Ishikawa (cell line): Measurements from ENCODE around the gene ESPNL.
A peak's percentile ranks its signal among the peaks of the same experiment; 100 is the strongest.

Source experiments
- EP300 ChIP-seq: IDR thresholded peaks from 2 replicates; pipeline ENCODE4 v1.6.1; 2012; ENCODE audit warnings: borderline replicate concordance
- NFIC ChIP-seq: IDR thresholded peaks from 2 replicates; pipeline ENCODE4 v1.6.1; 2012
- TAF1 ChIP-seq: IDR thresholded peaks from 2 replicates; pipeline ENCODE4 v1.6.1; 2012; ENCODE audit warnings: low read depth, mild to moderate bottlenecking
- TCF12 ChIP-seq: IDR thresholded peaks from 2 replicates; pipeline ENCODE4 v1.6.1; 2012; ENCODE audit warnings: low read depth
- TF ChIP-seq, protein P1 (sequence below): IDR thresholded peaks from 2 replicates; pipeline ENCODE4 v1.6.1; 2012
- TF ChIP-seq, protein P2 (sequence below): IDR thresholded peaks from 2 replicates; pipeline ENCODE4 v1.6.1; 2012; ENCODE audit warnings: low read depth, mild to moderate bottlenecking
- TF ChIP-seq, protein P3 (sequence below): IDR thresholded peaks from 2 replicates; pipeline ENCODE4 v1.6.1; 2012

DNA sequence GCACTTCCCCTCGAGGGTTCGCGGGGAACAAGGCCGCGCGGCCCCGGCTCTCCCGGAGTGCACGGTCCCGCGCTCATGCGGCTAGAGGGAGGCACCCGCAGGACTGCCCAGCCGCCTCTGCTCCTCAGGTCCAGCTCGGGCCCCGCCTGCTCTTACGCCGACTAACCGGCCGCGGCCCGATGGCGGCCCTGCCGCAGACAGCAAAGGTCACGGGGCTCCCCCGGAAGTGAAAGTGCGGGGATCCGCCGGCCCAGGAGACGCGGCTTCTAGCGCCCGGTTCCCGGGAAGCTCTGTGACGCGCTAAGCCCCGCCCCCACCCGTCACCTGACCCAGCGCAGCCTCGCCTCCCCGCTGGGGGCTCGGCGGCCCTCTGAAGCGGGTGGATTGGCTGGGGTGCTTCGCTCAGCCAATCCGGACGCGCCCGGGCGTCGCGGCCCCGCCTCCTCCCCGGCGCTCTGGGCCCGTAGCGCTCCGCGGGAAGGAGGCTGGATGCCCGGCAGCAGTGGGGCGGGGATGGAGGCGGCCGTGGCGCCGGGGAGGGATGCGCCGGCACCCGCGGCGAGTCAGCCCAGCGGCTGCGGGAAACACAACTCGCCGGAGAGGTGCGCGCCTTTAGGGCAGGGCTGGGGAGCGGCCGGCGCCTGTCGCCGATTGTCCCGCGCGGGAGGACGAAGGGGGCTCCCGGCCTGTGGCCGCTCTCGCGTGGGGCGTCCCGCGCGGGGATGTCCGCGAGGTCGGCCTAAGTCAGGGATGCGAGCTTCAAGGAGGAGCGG, 39.4 kb upstream of the ESPNL start, which contains the start of gene SCLY:
- TF ChIP-seq, protein P1, sequence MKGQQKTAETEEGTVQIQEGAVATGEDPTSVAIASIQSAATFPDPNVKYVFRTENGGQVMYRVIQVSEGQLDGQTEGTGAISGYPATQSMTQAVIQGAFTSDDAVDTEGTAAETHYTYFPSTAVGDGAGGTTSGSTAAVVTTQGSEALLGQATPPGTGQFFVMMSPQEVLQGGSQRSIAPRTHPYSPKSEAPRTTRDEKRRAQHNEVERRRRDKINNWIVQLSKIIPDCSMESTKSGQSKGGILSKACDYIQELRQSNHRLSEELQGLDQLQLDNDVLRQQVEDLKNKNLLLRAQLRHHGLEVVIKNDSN = peak; percentile 95
- TF ChIP-seq TCF12 = peak; percentile 69
- no peak for TF ChIP-seq NFIC
- TF ChIP-seq EP300 = peak; percentile 10; the same call in 1 of the 2 replicates
- TF ChIP-seq, protein P2, sequence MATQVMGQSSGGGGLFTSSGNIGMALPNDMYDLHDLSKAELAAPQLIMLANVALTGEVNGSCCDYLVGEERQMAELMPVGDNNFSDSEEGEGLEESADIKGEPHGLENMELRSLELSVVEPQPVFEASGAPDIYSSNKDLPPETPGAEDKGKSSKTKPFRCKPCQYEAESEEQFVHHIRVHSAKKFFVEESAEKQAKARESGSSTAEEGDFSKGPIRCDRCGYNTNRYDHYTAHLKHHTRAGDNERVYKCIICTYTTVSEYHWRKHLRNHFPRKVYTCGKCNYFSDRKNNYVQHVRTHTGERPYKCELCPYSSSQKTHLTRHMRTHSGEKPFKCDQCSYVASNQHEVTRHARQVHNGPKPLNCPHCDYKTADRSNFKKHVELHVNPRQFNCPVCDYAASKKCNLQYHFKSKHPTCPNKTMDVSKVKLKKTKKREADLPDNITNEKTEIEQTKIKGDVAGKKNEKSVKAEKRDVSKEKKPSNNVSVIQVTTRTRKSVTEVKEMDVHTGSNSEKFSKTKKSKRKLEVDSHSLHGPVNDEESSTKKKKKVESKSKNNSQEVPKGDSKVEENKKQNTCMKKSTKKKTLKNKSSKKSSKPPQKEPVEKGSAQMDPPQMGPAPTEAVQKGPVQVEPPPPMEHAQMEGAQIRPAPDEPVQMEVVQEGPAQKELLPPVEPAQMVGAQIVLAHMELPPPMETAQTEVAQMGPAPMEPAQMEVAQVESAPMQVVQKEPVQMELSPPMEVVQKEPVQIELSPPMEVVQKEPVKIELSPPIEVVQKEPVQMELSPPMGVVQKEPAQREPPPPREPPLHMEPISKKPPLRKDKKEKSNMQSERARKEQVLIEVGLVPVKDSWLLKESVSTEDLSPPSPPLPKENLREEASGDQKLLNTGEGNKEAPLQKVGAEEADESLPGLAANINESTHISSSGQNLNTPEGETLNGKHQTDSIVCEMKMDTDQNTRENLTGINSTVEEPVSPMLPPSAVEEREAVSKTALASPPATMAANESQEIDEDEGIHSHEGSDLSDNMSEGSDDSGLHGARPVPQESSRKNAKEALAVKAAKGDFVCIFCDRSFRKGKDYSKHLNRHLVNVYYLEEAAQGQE = no peak
- peak; percentile 82 for TF ChIP-seq TAF1
- TF ChIP-seq, protein P3, sequence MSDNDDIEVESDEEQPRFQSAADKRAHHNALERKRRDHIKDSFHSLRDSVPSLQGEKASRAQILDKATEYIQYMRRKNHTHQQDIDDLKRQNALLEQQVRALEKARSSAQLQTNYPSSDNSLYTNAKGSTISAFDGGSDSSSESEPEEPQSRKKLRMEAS = peak; percentile 57; the same call in 1 of the 2 replicates
